GM11168 (cell line): ENCODE measurements around the gene DOK7.

Experiments
- in situ Hi-C: fragments of 300-500 bp; cut with MboI; formaldehyde crosslinking; loops from one replicate; pipeline ENCODE4 v1.12.0; 2022; ENCODE audit warnings: low sequenced_read_pairs; ENCODE audit not compliant: unreplicated experiment

DOK7 gene

DNA sequence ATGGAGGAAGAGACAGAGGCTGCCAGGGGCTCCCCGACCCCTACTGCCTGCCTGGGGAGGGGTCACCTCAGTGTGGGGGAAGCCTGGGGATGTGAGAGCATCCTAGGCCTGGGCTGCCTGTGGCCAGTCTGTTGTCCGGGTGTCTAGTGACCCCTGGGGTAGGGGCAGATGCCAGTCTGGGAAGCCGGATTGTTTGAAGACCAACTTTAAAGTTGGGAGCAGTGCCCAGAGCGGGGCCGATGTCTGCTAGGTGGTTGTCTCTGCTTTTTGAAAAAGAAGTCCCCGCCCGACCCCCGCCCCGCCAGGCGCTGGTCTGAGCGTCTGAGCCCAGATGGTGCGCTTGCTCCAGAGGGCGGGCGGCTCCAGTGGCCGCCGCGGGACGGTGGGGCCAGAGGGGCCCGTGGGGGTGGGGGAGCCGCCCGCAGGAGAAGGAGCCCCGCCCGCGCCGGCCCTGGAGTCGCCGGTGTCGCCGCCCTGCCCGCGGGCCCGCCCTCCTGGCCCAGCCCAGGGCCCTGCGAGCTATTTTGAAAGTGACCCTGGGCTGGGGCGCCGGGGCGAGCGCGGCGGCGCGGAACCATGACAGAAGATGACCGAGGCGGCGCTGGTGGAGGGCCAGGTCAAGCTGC is at the start of gene DOK7:
TSS of gene DOK7 (plus strand) at position 517 of the 626 bp plus-strand sequence. CDS start at position 587, 70 bp downstream.
- in situ Hi-C loops, result no loop called here

GRCh38 chr4:3413675-3414420 is 49.3 kb upstream of the DOK7 start:
- in situ Hi-C loops, result no loop called here

GRCh38 chr4:3414421-3415279 is 48.5 kb upstream of the DOK7 start:
- in situ Hi-C loops, result no loop called here

DNA sequence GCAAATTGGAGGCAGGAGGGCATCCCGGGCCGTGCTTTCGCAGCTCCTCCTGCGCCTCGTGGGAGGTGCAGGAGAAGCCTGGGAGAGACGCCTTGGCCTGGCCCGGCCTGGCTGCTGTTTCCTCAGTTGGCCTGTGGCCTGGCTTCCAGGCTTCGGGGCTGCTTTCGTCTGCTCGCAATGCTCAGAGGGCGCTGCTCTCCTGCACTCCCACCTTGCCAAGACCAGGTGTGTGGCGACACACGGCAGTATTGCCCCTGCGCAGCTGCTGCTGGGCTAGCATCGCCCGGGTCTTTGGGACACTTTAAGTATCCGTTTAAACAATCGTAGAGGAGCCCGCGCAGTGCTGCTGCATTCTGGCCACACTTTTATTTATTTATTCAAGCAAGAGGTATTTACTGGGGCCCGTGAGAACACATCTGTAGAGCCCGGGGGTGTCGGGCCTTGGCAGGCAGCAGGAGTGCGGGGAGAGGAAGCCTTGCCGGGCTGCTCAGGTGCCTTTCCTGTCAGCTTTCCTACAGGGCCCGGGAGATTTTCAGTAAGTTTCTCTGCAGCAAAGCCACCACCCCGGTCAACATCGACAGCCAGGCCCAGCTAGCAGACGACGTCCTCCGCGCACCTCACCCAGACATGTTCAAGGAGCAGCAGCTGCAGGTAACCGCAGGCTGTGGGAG is 47.5 kb upstream of the DOK7 start:
- in situ Hi-C loops, result no loop called here

GRCh38 chr4:3416270-3416669 is 46.8 kb upstream of the DOK7 start:
- in situ Hi-C loops, result no loop called here

- in situ Hi-C loops, result no loop called here
Measured at GRCh38 chr4:3416821-3417221, 46.3 kb upstream of the DOK7 start.

- in situ Hi-C loops, result no loop called here
Measured at GRCh38 chr4:3417448-3417847, 45.7 kb upstream of the DOK7 start.

DNA sequence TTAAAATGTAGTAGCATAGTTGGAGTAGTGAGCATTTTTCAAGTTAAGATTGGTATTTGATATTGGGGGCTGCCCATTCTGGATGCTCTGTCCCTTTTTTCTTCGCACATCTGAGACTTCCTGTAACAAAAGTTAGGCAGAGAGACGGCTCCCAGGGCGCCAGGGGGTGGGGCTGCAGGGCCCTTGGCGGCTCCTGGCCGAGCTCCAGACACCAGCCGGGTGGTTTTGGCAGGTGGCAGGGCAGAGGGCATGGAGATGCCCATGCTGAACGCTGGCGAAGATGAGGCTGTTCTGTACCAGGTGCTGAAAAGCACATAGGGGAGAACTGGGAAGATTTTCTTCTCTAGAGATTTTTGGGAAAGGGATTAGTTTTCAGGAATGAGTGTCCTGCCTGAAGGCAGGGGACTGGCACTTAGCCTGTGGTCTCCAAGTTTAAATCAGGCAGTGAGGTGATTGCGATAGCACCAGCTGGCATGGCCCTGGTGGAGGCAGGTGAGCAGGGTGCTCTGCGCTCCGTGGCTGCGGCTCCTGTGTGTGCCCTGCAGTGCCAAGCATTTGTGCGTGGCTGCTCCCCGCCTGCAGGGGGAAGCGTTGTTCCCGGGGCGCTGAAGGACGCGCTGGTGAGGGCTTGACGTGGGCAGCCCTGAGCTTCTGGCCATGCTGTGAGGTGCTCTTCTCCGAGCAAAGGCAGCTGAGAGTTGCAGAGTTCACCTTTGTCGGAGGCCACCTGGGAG is 44.9 kb upstream of the DOK7 start:
- in situ Hi-C loops, result no loop called here

- in situ Hi-C loops, result no loop called here
Measured at GRCh38 chr4:3419836-3420605, 43.1 kb upstream of the DOK7 start.

- in situ Hi-C loops, result no loop called here
Measured at GRCh38 chr4:3420606-3420955, 42.5 kb upstream of the DOK7 start.

- in situ Hi-C loops, result no loop called here
Measured at GRCh38 chr4:3420956-3421355, 42.1 kb upstream of the DOK7 start.

GRCh38 chr4:3421470-3421869 is 41.6 kb upstream of the DOK7 start:
- in situ Hi-C loops, result no loop called here

GRCh38 chr4:3422241-3422801 is 40.8 kb upstream of the DOK7 start:
- in situ Hi-C loops, result no loop called here

GRCh38 chr4:3422808-3423297 is 40.3 kb upstream of the DOK7 start:
- in situ Hi-C loops, result no loop called here

- in situ Hi-C loops, result no loop called here
Measured at GRCh38 chr4:3423406-3423805, 39.7 kb upstream of the DOK7 start.

DNA sequence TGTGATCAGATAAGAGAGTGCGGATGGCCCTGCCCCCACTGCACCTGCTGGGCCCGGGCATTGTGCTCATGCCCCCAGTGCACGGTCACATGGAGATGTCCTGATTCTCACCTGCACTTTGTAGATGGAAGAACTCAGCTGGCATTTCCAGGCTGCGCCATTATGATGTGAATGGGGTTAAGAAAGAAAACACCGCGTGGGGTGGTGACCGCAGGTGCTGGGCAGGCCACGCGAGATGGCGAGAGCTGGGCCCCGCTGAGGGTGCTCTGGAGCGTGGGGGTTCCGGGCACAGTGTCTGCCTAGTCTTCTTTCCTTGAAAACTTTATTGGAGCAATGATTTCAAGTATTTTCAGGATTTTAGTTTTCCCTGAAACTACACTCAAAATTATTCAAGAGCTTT is 39.2 kb upstream of the DOK7 start:
- in situ Hi-C loops, result no loop called here

DNA sequence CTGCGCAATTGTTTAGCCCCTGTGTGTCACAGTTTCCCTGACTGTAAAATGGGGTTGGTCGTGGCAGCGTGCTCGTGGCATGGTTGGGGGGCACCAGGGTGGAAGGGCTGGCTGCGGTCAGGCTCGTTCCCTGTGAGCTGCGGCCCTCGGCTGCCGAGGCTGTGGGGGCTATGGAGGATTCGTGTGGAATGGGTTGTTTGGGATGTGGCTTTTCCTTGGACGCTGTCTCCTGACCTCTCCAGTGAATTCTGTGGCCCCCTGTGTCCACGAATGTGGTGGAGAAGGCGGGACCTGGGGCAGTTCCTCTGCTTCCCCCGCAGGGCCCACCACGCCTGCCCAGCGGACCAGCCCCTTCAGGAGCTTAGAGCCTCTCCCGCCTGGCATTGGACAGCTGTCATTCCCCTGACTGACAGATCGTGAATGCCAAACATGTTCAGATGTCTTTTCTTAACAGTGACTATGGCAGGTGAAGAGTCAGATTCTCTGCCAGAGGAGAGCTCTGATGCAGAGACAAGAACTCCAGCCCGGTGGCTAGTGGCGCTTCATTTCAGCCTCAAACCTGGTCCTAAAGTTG is 38.5 kb upstream of the DOK7 start:
- in situ Hi-C loops, result no loop called here

- in situ Hi-C loops, result no loop called here
Measured at GRCh38 chr4:3426465-3427133, 36.5 kb upstream of the DOK7 start.
